Stimulated activated CD8-positive, alpha-beta memory T cell treated with anti-CD3 and anti-CD28 coated beads, Interleukin-12 subunit alpha, Interleukin-12 subunit beta, amount 100 ng/mL, for 24 hours (primary cell): ENCODE results near the gene CSF2RB.

ENCODE experiments used
- DNase-seq: peaks from one replicate; pipeline ENCODE4 v3.0.0-alpha.2; 2020; ENCODE audit errors: extremely low read depth

Gene CSF2RB

GRCh38 chr22:36921309-36922104 lies 8.1 kb downstream of the CSF2RB start:
- no peak for DNase-seq

GRCh38 chr22:36922105-36922608 lies 8.7 kb downstream of the CSF2RB start:
- no peak for DNase-seq

DNA sequence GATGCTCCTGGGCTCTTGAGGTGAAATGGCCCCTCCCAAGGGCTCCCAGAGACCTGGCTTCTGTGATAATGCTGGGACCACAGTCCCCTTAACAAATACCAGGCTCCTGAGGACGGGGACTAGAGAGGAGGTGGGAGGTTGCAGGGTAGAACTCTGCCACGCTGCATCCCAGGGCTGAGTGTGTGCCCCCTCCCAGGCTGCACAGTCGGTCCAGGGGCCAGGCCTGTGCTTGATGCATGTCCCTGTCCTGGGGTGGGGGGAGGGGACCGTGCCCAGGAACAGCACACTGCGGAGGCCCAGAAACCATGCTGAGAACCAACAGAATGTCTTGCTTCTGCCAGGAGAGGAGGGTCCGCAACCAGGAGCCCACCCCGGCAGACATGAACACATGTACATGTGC lies 9.3 kb downstream of the CSF2RB start:
- DNase-seq = no peak

DNA sequence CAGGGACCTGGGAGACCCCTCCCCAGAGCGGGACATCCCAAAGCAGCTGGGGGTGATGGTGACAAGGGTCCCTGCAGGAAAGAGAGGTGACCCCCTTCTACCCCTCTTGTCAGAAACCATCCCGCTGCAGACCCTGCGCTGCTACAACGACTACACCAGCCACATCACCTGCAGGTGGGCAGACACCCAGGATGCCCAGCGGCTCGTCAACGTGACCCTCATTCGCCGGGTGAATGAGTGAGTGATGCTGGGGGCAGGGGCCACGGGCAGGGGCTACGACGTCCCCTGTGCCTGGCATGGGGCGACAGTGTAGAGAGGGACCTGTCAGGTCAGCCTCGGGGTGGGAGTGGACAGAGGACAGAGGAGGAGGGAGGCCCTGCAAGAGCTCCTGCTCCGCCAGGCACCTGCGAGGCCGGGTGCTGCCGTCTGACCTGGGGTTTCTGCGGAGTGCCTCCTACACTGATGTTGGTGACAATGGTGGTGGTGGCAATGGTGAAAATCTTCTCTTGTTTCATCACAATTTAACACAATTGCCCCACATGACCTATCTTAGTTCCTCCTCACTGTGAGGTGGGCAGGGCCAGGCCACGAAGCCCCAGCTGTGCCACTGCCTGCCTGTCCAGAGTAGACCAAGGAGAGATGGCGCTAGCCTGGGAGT lies 9.8 kb downstream of the CSF2RB start:
- no peak for DNase-seq

- DNase-seq = no peak
Observed at GRCh38 chr22:36924151-36924698, 10.8 kb downstream of the CSF2RB start.

DNA sequence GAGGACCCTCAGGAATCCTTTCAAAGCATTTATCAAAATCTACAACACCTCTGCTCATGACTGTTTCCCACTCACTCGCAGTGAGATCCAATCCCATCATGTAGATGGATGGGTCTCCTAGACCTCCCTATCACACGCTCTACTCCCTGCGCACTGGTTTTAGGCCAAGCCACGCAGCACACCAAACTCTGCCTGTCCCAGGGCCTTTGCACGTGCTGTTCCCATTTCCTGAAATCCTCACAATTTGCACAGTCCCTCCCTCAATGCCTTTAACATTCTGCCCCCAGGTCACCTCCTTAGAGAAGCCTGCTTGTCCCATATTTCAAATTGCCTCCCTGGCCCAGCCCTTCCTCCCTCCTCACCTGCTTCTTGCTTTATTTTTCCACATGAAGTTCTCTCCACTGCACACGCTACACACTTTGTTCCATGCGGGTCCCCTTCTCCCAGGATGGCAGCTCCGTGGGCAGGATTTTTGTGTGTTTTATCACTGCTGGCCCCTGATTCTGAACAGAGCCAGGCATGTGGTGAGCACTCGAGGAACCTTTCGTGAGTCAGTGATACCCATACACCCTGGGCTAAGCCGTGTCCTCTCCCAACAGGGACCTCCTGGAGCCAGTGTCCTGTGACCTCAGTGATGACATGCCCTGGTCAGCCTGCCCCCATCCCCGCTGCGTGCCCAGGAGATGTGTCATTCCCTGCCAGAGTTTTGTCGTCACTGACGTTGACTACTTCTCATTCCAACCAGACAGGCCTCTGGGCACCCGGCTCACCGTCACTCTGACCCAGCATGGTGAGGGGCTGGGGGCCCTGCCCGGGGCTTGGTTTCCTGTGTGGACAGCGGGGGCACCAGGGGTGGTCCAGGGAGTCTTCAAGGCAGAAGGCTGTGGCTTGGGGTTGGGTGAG lies 12.2 kb downstream of the CSF2RB start:
- no peak for DNase-seq

DNA sequence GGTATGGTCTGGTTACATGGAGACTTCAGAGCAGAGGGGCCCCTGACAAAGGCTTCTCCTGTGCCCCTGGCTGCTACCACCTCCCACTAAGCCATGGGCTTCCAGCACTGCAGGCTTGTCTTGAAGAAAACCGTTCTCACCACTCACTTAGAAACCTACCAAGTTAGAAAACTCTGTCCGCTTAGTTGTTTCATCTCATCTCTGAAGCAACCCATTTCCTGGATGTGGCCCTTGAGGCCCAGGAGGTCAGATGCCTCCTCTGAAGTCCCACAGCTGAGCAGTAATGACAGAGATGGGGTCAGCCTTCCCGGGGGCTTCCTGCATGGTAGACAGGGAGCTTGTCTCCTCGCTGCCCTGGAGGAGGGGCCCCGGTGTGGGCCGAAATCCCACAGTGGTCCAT lies 12.9 kb downstream of the CSF2RB start:
- DNase-seq = no peak

DNA sequence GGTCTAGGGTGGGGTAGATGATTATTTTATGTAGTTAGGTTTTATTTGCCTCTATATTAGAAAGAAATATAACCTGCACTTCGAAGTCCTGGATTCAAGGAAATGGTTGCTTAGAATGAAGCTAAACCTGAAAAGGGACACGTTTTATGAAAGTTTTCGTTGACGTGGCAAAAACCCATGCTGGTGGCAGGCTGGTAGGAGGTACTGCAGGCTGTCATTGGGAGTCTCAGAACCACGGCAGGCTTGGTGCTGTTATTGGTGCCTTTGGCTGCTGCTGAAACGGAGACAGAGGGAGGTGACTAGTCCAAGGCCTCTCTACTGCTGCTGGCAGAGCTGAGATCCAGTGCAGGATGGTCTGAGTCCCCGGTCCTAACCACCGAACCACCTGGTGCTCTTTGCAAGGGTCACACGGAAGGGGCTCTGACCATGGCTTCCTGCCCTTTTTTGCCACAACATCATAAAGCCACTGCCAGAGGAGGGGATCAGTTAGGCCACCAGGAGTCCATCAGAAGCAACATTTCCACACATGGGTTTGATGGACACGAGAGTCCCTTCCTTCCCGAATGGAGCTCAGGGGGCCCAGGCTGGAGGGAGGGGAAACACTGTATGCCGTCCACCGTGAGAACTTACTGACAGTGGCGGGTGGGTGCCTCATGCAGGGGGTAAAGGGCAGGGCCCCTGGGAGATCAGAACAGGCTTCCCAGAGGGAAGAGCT lies 13.4 kb downstream of the CSF2RB start:
- DNase-seq = no peak

DNA sequence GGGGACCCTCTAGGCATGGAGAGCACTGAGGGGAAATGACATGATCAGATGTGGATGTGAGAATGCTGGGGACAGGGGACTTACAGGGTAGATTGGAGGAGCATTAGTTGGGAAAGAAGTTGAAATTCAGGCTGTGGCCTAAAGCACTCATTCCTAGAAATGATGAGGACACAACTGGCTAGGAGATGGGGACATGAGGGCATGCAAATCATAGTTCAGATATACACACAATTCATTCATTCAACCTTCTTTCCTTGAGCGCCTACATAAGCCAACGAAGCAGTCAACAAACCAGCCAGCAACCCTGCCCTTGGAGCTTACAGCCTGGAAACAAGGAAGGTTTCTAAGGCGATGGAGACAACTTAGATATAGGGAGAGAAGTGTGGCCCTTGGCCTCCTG lies 14.2 kb downstream of the CSF2RB start:
- no peak for DNase-seq

DNA sequence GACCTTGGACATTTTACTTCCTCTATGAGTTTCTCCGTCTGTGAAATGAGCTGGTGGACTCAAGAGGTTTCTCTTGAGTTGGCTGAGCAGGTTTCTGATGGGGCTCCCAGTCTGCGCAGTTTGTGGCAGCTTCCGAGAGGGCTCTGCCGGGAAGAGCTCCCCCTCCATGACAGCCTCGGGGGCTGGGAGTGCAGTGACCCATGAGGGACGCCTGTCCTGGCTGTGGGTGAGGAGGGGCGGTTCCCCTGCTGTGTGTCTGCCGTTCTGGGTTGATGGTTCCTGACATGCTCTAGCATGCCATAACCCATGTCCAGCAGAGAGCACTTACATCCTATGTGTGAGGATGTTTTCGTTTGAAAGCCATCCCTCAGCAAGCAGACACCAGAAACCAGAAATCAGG lies 14.8 kb downstream of the CSF2RB start:
- no peak for DNase-seq

DNA sequence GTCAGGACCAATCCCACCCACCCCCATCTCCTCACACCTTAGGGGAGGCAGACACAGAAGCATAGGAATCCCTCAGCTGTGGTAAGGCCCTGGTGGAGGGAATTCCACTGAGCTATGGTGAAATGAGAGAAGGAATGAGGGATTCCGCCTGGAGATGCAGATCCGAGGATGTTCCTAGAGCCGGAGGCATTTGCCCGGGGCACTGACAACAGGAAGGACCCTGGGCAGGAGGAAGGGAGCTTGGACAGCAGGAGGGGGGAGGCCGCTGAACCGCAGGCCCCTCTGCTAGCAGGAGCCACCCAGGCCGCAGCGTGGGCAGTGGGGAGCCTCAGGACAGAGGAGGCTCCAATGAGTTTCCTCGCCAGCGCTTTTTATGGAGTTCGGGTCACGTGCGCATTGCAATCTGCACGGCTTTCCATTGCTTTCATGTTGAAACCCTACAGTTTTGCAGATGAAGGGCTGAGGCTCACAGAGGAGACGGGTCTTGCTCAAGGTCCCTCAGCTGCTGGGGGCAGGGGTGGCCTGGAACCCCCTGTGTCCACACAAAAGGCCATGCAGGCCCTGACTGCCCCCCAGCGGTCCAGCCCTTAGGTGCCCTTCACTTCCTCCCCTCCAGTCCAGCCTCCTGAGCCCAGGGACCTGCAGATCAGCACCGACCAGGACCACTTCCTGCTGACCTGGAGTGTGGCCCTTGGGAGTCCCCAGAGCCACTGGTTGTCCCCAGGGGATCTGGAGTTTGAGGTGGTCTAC lies 15.5 kb downstream of the CSF2RB start:
- no peak for DNase-seq

DNA sequence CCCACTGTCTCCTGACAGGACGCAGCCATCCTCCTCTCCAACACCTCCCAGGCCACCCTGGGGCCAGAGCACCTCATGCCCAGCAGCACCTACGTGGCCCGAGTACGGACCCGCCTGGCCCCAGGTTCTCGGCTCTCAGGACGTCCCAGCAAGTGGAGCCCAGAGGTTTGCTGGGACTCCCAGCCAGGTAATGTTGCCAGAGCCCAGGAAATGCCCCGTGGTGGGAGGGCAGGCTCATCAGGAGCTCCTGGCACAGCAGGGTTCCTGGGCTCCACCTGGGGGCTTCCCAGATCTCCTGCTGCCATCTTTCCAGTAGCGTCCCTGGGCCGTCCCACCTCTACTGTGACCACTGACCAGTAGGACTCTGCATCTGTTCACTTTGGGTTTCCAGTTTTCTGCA lies 16.2 kb downstream of the CSF2RB start:
- DNase-seq = no peak

GRCh38 chr22:36930041-36930935 lies 16.9 kb downstream of the CSF2RB start:
- no peak for DNase-seq

GRCh38 chr22:36931446-36931845 lies 18.0 kb downstream of the CSF2RB start:
- no peak for DNase-seq

- no peak for DNase-seq
Observed at GRCh38 chr22:36933629-36934417, 20.4 kb downstream of the CSF2RB start.

GRCh38 chr22:36934418-36935312 lies 21.2 kb downstream of the CSF2RB start:
- DNase-seq = no peak

DNA sequence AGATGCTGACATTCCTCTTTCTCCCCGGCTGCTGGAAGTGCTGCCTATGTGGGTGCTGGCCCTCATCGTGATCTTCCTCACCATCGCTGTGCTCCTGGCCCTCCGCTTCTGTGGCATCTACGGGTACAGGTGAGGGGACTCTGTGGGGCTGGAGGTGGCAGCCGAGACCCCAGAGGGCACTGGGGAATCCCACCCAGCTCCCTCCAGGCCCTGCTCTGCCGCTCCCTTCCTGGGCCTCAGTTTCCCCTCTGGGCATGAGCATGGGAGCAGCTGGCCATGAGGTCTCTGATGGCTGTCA lies 21.8 kb downstream of the CSF2RB start:
- no peak for DNase-seq

- no peak for DNase-seq
Observed at GRCh38 chr22:36935694-36936093, 22.3 kb downstream of the CSF2RB start.
